OCI-LY7 (cell line): ENCODE measurements around the gene PRODH.
"Not testable (repeated sequence)": the region's sequence is repeated elsewhere in the genome, so short reads cannot be mapped to it uniquely, and the experiment has no call there.

Experiments
- EZH2phosphoT487 ChIP-seq: fragments of 200-600 bp; sonication (generic); IDR thresholded peaks from 2 replicates; pipeline ENCODE4 v1.6.1; 2018; ENCODE audit warnings: low read depth, borderline replicate concordance, mild to moderate bottlenecking, mixed run types, antibody characterized with exemption, low read length, moderate library complexity, mixed read lengths
- TF ChIP-seq, protein P1 (sequence below): fragments of 200-600 bp; sonication (generic); conservative IDR thresholded peaks from 2 replicates; pipeline ENCODE4 v1.5.1; 2014; ENCODE audit warnings: mild to moderate bottlenecking, antibody characterized with exemption, low read length, moderate library complexity, mixed read lengths

DNA sequence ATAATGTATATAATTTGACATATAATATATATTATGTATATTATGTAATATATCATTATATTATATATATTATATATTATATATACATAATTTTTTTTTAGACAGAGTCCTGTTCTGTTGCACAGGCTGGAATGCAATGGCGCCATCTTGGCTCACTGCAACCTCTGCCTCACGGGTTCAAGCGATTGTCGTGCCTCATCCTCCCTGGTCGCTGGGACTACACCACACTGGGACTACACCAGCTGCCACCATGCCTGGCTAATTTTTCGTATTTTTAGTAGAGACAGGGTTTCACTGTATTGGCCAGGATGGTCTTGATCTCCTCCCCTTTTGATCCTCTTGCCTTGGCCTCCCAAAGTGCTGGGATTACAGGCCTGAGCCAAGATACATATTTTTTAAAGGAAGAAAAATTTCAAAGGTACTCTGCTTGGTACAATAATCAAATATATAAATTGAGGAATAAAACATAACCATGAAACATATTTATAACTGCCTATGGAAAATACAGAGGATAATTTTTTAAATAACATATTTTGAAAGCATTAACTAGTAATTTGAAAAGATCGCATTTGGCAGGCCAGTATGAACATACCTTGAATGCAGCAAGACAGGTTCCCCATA is 39.9 kb downstream of the PRODH start:
- TF ChIP-seq EZH2phosphoT487 = not testable (repeated sequence)
- TF ChIP-seq, protein P1, sequence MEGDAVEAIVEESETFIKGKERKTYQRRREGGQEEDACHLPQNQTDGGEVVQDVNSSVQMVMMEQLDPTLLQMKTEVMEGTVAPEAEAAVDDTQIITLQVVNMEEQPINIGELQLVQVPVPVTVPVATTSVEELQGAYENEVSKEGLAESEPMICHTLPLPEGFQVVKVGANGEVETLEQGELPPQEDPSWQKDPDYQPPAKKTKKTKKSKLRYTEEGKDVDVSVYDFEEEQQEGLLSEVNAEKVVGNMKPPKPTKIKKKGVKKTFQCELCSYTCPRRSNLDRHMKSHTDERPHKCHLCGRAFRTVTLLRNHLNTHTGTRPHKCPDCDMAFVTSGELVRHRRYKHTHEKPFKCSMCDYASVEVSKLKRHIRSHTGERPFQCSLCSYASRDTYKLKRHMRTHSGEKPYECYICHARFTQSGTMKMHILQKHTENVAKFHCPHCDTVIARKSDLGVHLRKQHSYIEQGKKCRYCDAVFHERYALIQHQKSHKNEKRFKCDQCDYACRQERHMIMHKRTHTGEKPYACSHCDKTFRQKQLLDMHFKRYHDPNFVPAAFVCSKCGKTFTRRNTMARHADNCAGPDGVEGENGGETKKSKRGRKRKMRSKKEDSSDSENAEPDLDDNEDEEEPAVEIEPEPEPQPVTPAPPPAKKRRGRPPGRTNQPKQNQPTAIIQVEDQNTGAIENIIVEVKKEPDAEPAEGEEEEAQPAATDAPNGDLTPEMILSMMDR = not testable (repeated sequence)
